ENCODE data around the gene TCP10L.
"Not testable (repeated sequence)": the region's sequence is repeated elsewhere in the genome, so short reads cannot be mapped to it uniquely, and the experiment has no call there.

- TF ChIP-seq ZNF274 (IDR thresholded peaks at IDR 0.05; ENCODE audit: low read depth, low read length); YY1 (IDR thresholded peaks at IDR 0.05; ENCODE audit: insufficient read depth, insufficient read length); SUZ12 (IDR thresholded peaks at IDR 0.05; ENCODE audit: extremely low read depth, insufficient read depth, insufficient read length): not testable (repeated sequence)
Observed at GRCh38 chr21:32543056-32543455, 42.3 kb downstream of the TCP10L start.

All from NT2/D1 (cell line).